OCI-LY7 (cell line): ENCODE data around the gene TMEM269.

Experiments used
- CTCF ChIP-seq: fragments of 200-600 bp; sonication (generic); conservative IDR thresholded peaks from 2 replicates; pipeline ENCODE4 v1.5.1; 2014; ENCODE audit warnings: mild to moderate bottlenecking, antibody characterized with exemption, low read length, moderate library complexity, mixed read lengths
- EZH2phosphoT487 ChIP-seq: fragments of 200-600 bp; sonication (generic); IDR thresholded peaks from 2 replicates; pipeline ENCODE4 v1.6.1; 2018; ENCODE audit warnings: low read depth, borderline replicate concordance, mild to moderate bottlenecking, mixed run types, antibody characterized with exemption, low read length, moderate library complexity, mixed read lengths

DNA sequence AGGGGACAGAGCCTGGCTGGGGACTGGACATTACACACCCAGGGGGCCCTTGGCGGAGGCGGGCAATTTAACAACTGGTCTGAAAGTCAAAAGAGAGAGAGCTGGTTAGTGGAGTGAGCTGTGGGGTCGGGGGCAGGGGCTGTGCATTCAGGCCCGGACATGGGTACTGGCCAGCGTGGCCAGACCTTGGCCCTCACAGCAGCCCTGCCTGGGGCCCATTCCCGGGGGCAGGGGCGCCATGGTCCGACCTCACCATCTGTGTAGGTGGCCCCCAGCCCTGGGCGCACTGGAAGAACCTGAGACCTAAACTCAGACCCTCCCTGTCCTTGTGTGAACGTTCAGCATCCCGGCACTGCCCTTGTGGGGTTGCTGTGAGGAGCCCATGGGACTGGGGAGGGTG, 49.7 kb upstream of the TMEM269 start:
- no peak for TF ChIP-seq CTCF
- TF ChIP-seq EZH2phosphoT487, result no peak
